SIG-M5 (cell line): ENCODE results near the gene G6PC1.

ENCODE experiments used
- DNase-seq: peaks from one replicate; lab custom pipeline; 2025; lab: John Stamatoyannopoulos, UW

Gene G6PC1

GRCh38 chr17:42937712-42938596 lies 37.4 kb downstream of the G6PC1 start:
- DNase-seq: no peak

DNA sequence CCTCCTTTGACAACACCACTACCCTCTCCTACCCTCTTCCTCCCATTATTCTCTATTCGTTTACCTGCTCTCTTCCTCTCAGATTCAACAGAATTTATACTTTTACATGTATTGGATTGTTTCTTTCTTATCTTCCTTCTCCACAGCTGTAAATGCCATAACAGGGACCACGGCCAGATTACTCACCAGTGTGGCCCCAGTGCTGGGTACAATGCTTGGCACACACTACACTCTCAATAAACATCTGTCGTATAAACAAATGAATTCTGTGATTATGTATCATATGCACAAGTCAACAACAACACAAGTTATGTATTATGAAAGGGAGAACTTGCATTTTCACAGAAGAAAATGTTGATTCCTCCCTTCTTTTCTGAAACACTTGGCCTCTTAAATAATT lies 43.6 kb downstream of the G6PC1 start:
- no peak for DNase-seq

GRCh38 chr17:42946812-42947211 lies 46.2 kb downstream of the G6PC1 start:
- no peak for DNase-seq

DNA sequence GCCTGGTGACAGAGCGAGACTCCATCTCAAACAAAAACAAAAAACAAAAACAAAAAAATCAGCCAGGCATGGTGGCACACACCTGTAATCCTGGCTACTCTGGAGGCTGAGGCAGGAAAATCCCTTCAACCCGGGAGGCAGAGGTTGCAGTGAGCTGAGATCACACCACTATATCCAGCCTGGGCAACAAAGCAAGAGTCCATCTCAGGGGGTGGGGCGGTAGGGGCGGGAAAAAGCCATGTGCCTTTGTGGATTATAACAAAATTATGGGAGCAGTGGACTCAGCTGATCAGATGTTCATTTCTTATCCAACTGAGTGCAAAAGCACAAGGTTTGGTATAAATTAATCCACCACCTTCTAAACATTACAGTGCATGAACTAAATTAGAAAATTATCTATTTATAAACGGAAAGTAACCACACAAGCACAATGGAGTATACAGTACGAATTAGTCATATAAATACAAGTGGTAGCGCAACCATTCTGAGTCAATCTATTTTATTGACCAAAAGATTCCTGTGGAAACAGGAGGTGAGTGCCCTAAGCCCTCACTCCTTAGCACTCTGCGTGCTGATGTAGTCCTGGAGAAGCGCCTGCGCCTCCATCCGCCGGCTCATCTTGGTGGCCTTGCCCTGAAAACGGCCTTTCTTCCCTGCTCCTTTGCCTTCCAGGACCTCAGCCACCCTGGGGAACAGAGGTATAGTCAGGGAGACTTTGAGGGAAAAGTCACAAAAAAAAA lies 49.6 kb downstream of the G6PC1 start:
- no peak for DNase-seq
